NCI-H226 (cell line): ENCODE data around the gene HOXA3.
A peak's percentile ranks its signal among the peaks of the same experiment; 100 is the strongest.

Experiments used
- DNase-seq: peaks from one replicate; pipeline ENCODE4 v3.0.0-alpha.2; 2015

HOXA3 gene

DNA sequence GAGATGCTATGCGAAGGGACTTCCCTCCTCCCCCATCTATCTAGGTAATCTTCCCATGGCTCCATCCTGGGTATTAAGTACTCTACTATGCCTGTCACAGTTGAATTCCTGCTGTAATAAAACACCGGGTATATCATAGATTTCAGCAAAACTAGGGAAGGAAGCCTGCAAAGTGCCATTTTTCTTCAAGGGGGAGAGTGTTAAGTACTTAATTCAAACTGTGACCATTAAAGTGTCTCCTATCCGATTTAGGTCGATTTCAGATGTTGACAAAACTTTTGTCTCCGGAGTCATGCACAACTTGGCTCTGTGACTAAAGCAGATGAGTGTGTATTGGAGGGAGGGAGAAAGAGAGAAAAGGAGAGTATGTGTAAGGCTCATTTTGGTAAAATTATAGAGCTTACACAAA lies 26.4 kb downstream of the HOXA3 start:
- DNase-seq, result no peak

DNA sequence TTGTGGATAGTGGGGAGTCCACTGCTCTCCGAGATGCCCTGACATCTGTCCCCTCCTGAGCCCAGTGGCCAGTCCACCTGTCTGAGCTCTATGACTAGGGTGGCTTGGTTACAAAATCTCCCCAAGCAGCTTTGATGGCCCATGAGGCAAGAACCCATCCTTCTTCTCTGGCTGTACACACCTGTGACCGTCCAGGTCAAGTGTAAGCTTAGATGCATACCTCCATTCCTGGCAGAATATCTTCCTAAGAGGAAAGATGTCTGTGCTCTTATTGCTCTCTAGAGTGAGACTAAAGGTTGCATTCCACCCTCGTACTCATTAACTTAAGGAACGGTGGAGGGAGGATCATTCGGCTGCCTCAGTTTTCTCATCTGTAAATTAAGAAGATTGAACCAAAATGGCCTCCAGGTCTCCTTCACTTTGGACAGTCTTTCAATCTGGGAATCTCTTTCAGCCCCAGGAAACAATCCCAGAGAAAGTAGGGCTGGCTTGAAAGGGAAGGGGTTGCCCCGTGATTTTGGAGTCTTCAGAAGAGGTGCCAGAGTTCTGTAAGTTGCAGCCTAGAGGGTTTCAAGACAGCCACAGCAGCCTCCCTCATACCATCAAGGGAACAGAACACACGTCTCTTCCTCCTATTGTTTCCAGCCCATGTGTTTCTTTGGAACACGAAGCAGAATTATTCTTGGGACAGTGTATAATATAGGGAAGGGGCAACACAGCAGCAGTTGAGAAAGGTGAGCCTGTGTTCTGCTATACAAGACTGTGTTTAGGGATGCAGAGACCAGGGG lies 27.3 kb downstream of the HOXA3 start:
- no peak for DNase-seq

DNA sequence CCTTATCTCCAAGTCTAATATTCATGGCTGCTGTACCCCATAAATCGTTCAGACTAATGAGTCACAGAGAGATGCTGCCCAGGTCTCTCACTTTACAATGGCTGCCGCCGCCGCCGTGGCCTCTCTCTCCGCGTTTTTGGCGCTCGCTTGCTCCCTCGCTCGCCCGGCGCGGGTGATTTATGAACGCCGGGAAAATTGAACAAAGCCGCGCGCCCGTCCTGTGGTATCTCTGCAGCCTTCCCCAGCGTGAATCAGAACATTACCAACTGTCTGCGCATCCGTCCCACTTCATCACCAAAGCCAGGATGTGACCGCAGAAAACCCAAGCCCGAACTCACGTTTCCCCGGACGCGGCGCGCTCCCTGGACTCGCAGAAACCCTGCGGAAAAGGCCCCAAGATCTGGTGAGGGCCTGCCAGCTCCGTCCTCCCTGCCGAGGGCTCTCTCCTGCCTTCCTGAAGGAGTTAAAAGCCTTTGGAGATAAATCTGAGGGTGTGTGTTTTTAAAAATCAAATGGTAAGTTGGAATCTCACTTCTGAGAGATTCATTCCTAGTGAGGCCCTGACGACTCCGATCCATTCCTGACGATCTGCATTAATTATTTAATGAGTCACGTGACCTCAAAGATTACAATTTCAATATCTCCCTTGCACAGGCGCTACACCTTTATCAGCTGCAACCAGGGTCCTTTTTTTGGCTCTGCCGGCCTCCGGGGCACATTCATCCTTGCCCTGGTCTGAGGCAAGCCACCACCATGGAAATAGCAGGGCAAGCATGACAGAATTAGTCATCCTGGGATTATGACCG lies 28.1 kb downstream of the HOXA3 start:
- no peak for DNase-seq

DNA sequence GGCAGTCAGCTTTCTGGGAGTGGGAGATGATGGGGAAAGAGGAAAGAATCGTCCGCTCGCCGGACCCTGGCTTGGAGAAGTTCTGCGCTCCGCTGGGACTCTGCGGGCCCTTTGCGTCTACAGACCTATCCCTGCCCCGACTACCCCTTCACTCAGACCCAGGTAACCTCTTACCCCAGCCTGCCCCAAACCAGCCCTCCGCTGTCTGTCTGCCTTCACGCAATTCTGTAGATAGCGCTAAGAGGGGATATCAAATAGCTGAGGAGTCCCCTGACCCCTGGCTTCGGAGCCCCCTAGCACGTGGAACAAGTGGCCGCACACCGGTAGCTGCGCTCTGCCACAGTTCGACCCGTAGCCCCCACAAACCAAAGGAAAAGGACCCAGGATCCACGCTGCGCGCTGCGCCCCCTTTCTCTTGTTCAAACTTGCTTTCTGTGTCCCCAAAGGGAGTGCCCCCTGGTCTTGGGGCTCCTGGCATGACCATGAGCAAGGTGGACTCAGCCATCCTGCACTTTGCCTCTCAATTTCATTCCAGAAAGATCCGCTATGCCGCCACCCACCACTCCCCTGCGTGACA lies 28.8 kb downstream of the HOXA3 start:
- DNase-seq, result no peak

DNA sequence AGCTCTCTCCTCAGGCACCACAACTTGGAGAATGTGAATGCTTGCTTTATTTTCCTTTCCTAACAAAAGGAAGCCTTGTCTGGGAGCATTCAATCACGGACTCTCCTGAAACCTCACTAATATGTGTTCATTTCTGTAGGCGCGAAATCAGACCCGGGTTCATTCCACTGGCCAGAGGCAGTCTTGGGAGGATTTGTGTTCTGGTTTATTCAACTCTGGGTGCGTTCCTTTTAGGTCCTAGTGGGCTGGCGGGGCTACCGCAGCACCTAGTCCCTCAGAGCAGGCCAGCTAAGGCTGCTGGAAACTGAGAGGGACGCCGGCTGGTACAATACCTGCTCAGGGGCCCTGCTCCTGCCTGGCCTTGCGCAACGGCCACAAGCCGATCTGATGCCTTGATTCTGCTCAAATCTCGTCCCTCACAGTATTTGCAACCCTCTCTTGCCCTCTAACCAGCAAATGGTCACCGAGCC lies 29.3 kb downstream of the HOXA3 start:
- no peak for DNase-seq

DNA sequence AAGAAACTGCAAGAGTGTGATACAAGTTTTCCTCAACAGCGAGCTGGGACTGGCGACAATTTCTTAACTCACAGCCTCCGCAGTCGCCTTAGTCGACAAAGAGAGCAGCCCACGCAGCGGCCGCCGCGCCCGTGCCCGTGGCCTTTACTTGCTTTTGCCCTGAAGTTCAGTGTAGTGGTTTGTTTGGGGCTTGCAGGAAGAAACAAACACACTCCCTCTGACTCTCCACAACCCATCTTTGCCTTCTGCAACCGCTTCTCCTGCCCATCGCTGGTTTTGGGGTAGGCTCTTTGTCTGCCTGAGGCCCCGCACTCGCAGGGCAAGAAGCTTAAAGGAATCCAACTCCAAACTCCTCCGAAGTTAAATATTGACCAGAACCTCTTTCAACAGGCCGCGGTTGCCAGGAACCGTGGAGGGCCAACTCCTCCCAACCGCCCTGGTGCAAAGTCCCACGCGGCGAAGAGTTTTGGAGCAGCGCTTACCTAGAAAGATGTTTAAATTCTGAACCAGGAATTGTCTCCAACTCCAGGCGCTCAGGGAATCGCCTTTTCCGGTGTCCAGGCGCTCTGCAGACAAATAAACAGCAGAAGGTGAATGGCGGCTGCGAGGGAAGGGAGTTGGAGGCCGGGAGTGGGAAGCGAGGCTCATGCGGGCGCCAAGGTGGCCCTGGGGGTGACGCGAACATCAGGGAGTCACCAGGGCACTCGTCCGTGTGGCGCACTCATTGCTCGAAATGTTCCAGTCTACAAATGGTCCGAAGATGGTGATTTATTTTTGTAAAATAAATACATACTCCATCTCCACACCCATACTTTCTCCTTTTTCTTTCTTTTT lies 30.1 kb downstream of the HOXA3 start:
- no peak for DNase-seq

DNA sequence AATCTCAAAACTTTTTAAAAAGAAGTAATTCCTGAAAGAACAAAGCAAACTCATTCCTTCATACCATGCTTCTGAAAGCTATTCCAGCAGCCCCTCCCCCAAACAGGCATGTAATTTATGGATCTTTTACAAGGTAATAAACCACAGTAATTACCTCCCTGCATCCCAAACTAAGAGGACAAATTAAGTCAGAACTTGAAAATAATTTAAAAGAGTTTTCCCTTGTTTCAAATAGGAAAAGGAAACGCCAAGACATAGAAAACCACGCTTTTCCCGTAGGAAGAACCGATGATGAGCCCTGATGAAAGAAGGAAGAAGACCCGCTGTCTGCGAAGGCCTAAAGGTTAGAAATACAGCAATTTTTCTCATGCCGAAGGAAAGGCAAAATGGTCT lies 30.7 kb downstream of the HOXA3 start:
- no peak for DNase-seq

DNA sequence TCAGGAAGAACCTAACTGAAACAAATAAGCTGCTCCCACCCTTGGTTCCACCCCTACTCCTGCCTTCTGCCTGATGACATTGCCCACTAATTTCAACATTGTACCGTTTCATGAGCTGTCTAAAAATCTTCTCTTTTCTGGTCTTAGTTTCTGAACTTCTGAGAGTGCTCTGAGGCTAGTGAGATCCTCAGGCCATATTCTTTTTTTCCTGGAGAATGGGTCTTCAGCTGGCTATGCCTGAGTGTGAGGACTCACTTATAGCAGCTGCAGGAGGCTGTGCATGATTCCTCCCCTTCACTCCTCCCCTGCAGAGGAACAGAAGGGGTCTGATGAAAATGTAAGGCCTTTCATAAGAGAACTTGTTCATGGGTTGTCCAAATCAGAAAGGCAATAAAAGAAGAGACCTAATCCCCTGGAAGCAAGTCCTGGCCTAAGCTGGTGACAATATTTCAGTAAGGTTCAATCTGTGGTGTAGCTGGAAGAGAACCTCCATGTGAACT lies 32.9 kb downstream of the HOXA3 start:
- no peak for DNase-seq

DNA sequence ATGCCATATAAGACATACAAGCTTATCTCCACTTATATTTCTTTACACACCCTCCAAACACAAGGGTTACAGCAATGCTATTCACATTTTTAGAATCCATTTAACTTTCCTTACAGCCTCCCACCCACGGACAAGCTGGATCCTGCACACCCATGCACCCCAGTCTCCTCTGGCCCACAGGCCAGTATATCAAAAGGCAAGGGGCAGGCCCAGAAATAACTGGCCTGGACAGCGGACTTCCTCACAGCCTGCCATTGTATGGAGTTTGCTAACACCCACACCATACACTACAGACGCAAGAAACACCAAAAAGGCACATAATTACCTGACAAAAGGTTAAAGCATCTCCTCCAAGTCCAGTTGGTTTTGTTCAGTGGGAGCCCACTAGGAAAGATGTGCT lies 33.8 kb downstream of the HOXA3 start:
- no peak for DNase-seq

DNA sequence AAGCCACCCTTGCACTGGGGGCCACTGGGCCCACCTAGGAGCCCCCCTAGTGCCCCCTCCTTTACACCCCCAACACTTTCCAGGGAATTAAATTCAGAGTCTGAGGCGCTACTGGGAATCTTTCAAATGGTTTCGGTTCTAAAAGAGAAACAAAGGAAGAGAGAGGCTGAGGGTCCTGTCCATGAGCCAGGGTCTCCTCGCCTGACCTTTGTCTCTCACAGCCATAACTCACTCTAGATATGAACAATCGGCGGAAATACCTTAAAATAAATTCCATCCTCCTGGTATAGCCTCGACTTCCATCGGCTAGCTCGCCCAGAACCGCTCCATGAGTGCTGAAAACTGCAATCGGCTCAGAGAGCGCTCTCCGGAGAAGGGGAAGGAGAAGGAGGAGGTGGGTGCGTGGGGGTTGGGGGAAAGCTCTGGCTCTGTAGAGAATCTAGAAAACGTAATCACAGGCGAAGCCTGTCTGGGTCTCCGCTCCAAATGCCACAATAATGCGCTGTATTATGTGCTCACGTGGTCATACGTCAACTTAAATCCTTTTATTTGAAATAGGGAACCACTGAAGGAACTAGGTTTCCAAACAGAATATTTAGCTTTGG lies 34.4 kb downstream of the HOXA3 start:
- no peak for DNase-seq

DNA sequence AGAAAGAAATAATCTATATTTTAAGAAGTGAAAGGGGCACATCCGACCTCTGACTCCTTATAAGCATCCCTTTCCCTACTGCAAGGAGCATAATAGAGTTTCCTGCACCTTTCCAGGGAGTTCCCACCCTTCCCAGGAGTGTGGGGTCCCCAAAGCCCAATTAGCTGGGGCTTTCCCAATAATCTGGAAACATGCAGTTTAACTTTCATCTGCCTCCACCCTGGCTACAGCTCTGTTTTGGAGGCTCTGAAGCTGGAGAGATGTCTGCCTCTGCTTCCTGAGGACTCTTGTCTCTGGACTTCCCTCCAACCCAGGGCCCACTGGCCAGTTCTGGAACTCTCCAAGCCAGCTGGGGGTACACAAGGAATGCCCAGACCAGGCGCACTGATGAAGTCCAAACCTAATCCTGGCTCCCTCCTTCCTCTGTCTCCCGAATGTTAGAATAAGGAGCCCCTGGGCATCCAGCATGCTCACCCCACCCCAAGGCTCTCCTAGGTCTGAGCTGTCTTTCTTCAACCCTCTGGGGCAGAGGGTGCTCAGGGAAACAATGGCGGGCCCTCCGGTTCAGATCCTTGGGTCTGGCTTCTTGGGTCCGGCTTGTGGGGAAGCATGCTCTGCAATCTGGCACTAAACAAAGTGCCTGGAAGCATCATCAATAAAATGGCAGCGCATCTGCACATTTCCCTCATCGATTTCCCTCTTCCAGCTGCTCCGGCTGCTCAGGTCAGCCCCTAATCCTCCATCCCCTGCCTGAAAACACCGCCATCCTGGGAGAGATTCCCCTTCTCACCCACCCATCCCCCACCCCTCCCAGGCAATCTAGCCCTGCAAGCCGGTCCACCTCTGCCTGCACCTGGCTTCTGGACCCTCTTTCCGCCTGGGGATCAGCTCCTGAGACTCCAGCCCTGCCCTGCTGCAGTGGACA lies 35.2 kb downstream of the HOXA3 start:
- DNase-seq, result no peak

DNA sequence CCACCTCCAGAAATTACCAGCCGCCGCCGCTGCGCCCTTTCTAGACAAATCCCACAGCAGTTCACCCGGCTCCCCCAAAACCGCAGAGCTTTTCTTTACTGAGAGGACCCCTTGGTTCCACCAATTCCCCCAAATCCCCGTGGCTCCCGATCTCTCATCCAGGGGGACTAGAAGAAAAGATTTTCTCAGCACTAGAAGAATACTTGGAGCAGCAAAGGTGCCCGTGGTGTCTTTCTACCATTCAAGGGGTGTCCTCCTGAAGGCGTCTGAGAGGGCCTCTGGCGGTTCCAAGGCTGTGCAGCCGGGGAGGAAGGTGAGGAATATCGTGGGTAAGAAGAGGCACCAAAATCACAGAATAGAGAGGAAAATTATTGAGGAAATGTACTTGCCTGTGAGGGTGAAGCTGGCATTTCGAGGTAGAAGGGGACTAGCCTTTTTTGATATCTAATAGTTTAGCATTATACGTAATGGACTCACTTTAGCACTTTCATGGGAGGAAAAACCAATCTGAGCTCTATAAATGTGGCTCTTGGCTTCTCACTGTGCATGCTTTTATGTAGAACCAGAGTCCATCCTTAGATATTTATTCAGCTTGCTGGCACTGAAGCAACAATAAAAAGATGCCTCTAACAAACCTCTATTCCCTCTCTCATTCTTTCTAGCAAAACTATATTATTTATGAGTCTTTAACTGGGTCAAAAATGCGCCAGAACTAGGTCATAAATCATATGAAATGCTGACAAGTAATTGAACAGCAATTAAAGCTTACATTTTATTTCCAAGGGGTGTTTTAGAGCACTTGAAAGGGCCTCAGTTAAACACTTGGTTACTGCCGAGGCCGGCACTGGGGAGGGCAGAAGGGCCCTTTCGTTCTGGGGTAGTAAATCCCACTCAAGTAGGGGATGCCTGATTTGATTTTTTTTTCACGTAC lies 36.1 kb downstream of the HOXA3 start:
- DNase-seq, result no peak

DNA sequence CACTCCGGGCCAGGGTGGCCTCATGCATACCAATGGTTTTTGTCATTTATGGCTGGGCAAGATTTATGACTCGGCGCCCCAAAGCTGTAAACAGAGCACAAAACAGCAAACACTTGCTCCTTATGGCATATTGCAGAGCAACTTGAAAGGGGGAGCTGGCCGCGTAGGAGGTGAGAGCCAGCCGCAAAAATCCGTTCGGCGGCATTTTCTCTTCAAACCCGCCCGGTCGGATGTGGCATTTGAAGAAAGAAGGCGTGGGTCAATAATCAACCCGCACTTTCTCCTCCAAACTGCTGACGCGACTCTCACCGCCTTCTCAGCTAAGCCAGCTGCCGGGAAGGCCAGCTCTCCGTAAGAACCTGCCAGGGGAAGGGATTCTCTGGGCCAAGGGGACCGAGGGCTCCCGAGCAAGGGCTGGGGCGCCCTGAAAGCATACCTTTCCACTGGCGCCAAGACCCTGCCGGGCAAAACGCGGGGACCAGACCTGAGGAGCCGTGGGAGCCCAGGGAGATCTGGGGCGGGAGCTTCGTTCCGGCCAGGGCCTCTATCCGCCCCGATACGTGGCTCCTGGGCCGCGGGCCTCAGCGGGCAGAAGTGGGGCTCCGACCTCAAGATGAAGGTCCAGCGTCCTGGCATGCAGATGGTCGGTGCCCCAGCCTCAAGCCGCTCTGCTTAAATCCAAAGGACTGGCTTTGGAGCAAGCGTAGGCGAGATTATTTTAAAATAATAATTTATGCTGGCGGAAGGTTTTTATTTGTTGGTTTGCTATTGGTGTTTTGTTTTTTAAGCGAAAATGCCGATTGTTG lies 37.0 kb downstream of the HOXA3 start:
- DNase-seq, result peak; percentile 84

DNA sequence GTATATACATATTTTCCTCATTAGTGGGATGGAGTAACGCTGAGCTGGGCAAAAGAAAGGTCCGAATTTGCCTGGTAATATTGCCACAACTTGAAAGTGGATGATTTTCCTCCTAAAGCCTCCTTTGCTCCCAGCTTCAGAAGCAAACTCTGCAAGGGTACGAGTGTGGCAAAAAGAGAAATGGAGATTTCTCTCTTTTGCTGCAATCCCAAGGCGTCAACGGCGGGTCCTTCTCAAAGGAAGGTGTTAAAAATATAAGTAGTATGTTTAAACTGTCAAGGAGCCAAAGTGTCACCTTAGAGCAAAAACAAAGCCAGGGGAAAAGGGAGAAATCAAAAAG lies 37.5 kb downstream of the HOXA3 start:
- no peak for DNase-seq

DNA sequence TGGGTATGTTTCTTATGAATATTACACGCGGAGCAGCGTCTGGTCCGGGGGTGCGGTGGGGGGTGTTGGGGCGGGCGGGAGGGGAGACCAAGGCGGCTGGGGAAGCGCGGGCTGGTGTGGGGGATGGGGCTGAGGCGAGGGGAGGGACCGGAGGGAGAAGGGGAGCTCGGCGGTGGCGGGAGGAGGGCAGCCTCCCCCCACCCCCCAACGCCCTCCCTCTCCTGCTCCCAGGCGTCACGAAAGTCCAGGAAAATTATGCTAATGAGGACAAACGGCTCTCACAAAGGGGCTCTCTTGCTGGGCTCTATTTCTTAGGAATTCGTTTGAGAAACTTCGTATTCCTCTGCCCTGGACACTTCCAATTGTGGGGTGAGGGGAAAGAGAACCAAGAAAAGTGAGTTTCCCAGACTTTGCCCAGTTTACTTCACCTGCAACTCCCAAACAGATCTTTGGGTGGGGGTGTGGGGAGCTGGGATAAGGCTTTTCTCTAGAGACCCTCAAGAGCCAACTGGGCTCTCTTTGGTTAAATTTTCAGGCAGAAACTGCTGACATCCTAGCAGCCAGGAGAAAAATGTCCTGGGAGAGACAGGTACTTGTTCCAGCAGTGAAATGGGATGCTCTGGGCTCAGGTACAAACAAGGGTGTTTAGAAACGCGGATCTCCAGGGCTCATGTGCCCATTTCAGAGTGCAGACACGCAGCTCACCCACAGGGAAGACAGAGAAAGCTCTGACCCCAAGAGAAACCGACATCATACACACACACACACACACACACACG lies 38.2 kb downstream of the HOXA3 start:
- peak; percentile 93 for DNase-seq

DNA sequence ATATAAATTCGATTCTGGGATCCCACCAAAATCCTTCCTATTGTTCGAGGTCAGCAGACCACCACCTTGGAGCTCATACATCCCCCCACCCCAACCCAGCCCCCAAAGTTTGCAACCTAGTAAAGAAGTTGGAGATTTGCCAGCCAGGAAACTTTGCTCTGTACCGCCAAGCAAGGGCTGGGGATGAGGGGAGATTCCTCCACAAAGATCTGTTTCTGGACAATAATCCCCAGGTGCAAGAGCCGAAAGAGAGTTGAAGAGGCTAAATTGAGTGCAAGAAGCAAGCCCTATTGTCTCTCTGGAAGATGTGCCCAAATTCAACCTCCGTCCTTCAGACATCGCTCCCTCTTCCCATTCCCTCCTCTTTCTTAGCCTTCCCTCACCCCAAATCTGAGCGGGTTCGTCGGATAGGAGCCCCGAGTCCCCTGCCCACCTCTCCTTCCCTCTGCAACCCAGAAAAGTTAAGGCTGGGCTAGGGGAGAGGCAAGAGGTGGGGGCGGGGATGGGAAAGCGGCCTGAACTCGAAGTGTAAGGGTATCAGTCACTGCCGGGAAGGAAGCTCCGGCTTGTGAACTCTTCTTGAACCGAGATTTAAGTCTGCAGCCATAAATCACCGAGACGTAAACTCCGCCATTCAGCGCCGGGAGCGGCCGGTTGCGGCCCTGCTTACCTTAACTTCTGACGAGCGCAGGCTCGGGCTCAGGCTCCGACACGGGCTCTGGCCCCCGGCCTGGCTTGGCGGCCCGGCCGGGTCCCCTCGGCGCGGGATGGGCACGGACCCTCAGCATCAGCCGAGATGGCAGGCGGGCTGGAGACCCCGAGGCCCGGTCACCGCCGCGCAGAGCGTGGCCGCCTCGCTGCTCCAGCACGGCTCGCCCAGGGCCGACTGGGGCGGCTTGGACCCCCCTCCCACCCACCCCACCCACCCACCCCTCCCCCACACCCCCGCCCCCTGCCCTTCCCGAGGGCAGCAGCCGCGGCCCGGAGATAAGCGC lies 39.1 kb downstream of the HOXA3 start:
- DNase-seq, result peak; percentile 95

DNA sequence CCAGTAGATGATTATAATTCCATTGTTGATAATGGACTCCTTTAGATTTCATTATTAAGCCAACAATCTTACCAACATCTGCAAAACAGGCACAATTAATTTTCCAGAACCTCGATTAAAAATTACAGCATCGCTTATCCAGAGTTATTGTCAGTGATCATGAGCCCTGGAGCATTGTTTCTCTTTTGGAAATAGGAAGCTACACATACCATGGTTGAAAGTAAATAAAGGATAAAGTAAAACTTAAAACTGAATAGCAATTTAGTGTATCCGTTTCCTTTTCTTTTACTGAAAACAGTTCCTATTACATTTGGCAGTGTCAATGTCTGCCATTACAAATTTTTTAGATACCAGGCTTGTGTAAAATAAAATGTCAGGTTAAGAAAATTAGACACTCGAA lies 40.0 kb downstream of the HOXA3 start:
- DNase-seq, result no peak
